LNCAP (cell line): Measurements from ENCODE around the gene ETFBKMT.

Experiments used
- CTCF ChIP-seq: fragments of 450-650 bp; IDR thresholded peaks from 2 replicates; pipeline ENCODE4 v1.5.1; 2017; ENCODE audit warnings: mild to moderate bottlenecking

Gene ETFBKMT

GRCh38 chr12:31722580-31722979 lies 63.1 kb downstream of the ETFBKMT start:
- no peak for TF ChIP-seq CTCF
